HK-2 (cell line): ENCODE measurements around the gene BDH1.

Experiments
- DNase-seq: peaks from one replicate; pipeline ENCODE4 v3.0.0-alpha.2; 2018; ENCODE audit not compliant: unreplicated experiment

BDH1 gene

GRCh38 chr3:197507081-197507480 is 48.7 kb downstream of the BDH1 start:
- DNase-seq: no peak

GRCh38 chr3:197505796-197506548 is 49.8 kb downstream of the BDH1 start:
- no peak for DNase-seq

- no peak for DNase-seq
Observed at GRCh38 chr3:197504641-197505121, 51.1 kb downstream of the BDH1 start.

- DNase-seq: no peak
Observed at GRCh38 chr3:197504229-197504628, 51.5 kb downstream of the BDH1 start.

DNA sequence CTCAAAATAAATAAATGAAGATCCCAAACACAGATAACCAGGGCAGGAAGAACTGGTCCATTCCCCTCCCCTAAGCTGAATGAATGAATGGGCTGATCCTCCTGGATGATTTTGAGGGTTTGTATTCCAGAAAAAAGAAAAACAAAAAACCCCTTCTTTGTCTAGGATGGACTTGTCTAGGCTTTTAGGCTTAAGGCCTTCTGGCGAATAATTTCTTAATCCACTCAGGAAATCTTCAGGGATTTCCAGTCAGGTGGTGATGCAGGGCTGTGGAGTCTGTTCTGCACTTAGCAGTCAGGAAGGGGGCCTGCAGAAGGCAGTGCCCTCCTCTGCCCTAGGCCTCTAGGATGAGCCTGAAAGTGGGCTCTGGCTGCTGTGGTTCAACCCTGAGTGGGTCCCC is 52.1 kb downstream of the BDH1 start:
- DNase-seq: no peak

- peak; percentile 65 for DNase-seq
Observed at GRCh38 chr3:197501879-197502620, 53.7 kb downstream of the BDH1 start.

GRCh38 chr3:197501496-197501878 is 54.3 kb downstream of the BDH1 start:
- DNase-seq: no peak

DNA sequence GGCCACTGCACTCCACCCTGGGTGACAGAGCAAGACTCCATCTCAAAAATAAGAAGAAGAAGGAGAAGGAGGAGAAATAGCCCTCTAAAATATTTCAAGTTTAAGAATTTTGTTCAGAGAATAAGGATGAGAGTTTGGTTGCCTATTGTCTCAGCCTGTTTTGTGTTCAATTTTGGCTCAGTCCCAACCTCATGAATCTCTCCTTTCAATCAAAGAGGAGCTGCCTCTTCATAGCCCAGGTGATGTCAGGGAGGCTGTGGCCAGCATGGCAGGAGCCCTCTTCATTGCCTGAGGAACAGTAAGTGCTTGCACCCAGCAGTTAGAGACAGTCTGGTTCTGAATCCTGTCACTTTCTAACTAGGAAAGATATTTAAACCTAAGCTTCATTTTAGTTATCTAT is 55.0 kb downstream of the BDH1 start:
- DNase-seq: no peak

GRCh38 chr3:197499427-197499826 is 56.3 kb downstream of the BDH1 start:
- DNase-seq: no peak

GRCh38 chr3:197498499-197499241 is 57.1 kb downstream of the BDH1 start:
- DNase-seq: no peak

GRCh38 chr3:197496746-197497125 is 59.0 kb downstream of the BDH1 start:
- no peak for DNase-seq

DNA sequence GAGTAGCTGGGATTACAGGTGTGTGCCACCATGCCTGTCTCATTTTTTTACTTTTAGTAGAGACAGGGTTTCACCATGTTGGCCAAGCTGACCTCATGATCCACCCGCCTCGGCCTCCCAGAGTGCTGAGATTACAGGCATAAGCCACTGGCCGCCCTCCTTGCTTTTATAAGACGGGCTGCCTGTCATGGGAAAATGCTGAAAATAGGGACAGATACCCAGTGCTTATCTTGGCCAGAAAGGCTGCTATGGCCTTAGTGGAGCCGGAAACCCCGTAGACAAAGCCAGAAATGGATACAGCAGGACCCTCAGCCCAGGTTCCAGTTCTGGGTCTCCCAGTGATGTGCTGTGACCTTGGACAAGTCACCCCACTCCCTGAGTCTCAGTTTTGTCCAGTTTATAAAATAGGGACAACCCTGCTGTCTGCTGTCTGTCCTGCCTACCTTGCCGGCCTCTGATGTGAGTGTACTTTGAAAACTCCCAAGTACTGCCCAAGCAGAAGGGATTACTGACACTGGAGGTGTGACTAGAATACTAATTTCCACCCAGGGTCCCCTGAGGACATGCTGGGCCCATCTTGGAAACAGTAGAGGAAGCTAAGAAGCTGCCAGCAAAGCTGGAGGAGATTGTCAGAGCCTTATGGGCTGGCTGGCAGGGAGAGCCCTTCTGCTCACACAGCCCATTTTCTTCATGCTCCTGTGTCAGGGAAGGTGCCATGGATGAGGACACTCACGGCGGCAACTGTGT is 59.6 kb downstream of the BDH1 start:
- no peak for DNase-seq

- DNase-seq: no peak
Observed at GRCh38 chr3:197495499-197495898, 60.3 kb downstream of the BDH1 start.

GRCh38 chr3:197495059-197495455 is 60.7 kb downstream of the BDH1 start:
- DNase-seq: no peak

- DNase-seq: no peak
Observed at GRCh38 chr3:197494366-197495058, 61.3 kb downstream of the BDH1 start.

DNA sequence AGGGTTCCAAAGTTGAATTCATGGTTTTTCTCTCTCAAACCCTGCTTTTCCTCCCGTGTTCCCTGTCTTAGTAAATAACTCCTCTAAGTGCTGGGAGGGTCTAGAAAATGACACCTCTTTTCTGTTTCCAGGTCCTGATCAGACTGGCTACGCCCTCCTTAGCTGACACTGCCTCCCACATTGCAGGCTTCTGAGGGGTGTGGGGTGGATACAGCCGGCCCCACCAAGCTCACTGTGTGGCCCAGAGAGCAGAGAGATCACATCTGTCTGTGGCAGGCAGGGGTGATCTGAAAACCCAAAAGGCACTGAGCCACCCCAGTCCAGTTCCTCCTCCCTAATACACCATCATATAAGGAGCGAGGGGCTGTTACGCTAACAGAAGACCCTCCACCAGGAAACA is 62.7 kb downstream of the BDH1 start:
- no peak for DNase-seq

DNA sequence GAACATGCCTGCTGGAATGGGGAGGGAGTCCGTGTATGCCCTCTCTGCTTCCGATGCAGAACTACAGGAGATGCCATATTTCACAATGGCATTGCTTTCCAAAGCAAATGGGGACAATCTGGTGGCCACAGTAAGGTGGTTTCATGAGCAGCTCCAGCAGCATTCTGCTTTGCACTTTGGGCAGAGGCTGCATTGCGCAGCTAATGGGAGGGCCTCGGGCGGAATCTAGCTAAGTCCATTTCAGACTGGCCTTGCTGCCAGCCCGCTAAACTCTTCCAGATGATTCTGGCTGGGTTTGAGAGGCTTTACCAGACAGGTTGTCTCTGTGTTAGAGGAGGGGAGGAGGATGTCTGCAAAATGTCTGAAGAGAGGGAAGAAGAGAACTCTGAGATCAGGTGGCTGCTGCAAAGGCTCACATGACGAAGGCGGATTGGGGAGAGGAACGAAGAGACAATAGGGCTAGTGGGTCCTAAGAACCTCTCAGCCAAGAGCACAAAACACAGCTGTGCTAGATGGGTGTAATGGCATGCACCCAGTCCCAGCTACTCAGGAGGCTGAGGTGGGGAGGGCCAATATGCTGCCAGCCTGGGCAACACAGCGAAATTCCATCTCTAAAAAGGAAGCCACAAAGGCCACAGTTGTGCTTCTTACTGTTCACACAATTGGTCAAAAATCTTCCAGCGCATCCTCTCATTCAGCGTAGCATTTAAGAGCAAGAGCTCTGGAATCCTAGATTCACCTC is 63.7 kb downstream of the BDH1 start:
- no peak for DNase-seq

DNA sequence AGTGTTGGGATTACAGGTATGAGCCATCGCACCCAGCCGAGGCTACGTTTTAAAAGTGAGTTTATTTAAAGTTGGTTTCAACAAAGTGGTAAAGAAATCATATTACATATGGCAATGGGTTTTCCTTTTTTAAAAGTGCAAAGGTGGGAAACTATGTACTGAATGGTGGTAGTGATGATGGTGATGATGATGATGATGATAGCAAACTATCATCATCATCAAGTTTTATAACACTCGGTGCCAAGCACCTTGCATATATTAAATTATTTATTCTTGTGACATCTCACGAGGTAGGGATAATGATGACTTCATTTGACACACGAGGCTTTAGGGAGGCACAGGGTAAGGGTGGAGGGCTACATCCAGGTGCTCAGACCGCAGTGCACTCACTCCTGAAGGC is 64.3 kb downstream of the BDH1 start:
- no peak for DNase-seq

GRCh38 chr3:197490098-197491058 is 65.4 kb downstream of the BDH1 start:
- peak; percentile 66 for DNase-seq
